ENCODE data around the gene COG7.

DNA sequence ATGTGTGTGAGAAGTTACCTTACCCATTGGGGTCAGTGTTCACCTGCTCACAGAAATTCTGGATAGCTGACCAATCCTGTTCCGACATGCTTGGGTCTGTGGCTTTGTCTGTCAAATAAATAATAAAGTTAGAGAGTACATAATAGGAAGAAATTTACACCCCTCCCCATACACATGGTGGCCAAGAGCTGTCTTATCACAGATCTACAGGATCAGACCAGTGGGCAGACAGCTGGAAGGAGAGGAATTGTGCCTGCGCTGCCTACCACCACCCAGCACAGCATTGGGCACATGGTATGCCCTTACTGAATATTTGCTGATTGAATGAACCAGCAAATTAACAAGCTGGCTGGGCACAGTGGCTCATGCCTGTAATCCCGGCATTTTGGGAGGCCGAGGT, 42.7 kb upstream of the COG7 start:
- TF ChIP-seq MYBL2 (CRISPR knock-in tag; IDR thresholded peaks at IDR 0.05) (no peak), ZNF138 (CRISPR knock-in tag; conservative IDR thresholded peaks at IDR 0.05) (no peak), NFE2L1 (CRISPR knock-in tag; IDR thresholded peaks at IDR 0.05) (no peak), ETV6 (CRISPR knock-in tag; IDR thresholded peaks at IDR 0.05) (no peak), NR2C2 (CRISPR knock-in tag; IDR thresholded peaks at IDR 0.05) (no peak), SMAD3 (CRISPR knock-in tag; IDR thresholded peaks at IDR 0.05; ENCODE audit: borderline replicate concordance) (no peak), NFYB (CRISPR knock-in tag; conservative IDR thresholded peaks at IDR 0.05; ENCODE audit: low read depth) (no peak), GRHL2 (CRISPR knock-in tag; IDR thresholded peaks at IDR 0.05; ENCODE audit: insufficient replicate concordance, severe bottlenecking) (no peak), MXD4 (CRISPR knock-in tag; IDR thresholded peaks at IDR 0.05; ENCODE audit: borderline replicate concordance) (no peak)
- TF ChIP-seq, protein P1, sequence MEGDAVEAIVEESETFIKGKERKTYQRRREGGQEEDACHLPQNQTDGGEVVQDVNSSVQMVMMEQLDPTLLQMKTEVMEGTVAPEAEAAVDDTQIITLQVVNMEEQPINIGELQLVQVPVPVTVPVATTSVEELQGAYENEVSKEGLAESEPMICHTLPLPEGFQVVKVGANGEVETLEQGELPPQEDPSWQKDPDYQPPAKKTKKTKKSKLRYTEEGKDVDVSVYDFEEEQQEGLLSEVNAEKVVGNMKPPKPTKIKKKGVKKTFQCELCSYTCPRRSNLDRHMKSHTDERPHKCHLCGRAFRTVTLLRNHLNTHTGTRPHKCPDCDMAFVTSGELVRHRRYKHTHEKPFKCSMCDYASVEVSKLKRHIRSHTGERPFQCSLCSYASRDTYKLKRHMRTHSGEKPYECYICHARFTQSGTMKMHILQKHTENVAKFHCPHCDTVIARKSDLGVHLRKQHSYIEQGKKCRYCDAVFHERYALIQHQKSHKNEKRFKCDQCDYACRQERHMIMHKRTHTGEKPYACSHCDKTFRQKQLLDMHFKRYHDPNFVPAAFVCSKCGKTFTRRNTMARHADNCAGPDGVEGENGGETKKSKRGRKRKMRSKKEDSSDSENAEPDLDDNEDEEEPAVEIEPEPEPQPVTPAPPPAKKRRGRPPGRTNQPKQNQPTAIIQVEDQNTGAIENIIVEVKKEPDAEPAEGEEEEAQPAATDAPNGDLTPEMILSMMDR (IDR thresholded peaks at IDR 0.05): no peak
- TF ChIP-seq, protein P2, sequence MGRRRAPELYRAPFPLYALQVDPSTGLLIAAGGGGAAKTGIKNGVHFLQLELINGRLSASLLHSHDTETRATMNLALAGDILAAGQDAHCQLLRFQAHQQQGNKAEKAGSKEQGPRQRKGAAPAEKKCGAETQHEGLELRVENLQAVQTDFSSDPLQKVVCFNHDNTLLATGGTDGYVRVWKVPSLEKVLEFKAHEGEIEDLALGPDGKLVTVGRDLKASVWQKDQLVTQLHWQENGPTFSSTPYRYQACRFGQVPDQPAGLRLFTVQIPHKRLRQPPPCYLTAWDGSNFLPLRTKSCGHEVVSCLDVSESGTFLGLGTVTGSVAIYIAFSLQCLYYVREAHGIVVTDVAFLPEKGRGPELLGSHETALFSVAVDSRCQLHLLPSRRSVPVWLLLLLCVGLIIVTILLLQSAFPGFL (CRISPR knock-in tag; IDR thresholded peaks at IDR 0.05; ENCODE audit: borderline replicate concordance): no peak
- TF ChIP-seq, protein P3, sequence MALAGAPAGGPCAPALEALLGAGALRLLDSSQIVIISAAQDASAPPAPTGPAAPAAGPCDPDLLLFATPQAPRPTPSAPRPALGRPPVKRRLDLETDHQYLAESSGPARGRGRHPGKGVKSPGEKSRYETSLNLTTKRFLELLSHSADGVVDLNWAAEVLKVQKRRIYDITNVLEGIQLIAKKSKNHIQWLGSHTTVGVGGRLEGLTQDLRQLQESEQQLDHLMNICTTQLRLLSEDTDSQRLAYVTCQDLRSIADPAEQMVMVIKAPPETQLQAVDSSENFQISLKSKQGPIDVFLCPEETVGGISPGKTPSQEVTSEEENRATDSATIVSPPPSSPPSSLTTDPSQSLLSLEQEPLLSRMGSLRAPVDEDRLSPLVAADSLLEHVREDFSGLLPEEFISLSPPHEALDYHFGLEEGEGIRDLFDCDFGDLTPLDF (CRISPR knock-in tag; IDR thresholded peaks at IDR 0.05): no peak
